Measurements from ENCODE around the gene UCN.

DNA sequence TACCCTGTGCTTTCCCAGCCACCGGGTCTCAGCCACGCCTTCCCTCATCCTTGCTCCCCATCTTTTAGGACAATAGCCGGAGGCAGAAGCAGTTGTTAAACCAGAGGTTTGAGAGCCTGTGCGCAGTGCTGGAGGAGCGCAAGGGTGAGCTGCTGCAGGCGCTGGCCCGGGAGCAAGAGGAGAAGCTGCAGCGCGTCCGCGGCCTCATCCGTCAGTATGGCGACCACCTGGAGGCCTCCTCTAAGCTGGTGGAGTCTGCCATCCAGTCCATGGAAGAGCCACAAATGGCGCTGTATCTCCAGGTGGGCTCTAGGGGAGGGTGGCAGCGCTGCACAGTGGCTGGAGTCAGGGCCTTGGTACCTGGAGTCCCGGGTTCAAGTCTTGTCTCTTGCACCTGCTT, 2.7 kb downstream of the UCN start:
- TF ChIP-seq, protein P1, sequence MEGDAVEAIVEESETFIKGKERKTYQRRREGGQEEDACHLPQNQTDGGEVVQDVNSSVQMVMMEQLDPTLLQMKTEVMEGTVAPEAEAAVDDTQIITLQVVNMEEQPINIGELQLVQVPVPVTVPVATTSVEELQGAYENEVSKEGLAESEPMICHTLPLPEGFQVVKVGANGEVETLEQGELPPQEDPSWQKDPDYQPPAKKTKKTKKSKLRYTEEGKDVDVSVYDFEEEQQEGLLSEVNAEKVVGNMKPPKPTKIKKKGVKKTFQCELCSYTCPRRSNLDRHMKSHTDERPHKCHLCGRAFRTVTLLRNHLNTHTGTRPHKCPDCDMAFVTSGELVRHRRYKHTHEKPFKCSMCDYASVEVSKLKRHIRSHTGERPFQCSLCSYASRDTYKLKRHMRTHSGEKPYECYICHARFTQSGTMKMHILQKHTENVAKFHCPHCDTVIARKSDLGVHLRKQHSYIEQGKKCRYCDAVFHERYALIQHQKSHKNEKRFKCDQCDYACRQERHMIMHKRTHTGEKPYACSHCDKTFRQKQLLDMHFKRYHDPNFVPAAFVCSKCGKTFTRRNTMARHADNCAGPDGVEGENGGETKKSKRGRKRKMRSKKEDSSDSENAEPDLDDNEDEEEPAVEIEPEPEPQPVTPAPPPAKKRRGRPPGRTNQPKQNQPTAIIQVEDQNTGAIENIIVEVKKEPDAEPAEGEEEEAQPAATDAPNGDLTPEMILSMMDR (conservative IDR thresholded peaks at IDR 0.05 in 1 of 2, IDR thresholded peaks at IDR 0.05 in 1 of 2; ENCODE audit: extremely low read depth in 1 of 2, insufficient read depth in 1 of 2, low read depth in 1 of 2, low read length in 2 of 2): no peak
- TF ChIP-seq EZH2 (IDR thresholded peaks at IDR 0.05; ENCODE audit: borderline replicate concordance, low read length): no peak
